Lower leg skin (tissue), 3 donors: Measurements from ENCODE around the gene DDI2.

ENCODE experiments used
- POLR2A ChIP-seq, 2 donors: fragments of 450-650 bp; IDR thresholded peaks; one replicate each; pipeline ENCODE4 v1.6.1; 2016 to 2017; ENCODE audit warnings: antibody characterized with exemption in 2 of 2, mild to moderate bottlenecking in 1 of 2, moderate library complexity in 1 of 2
- TF ChIP-seq, protein P1 (sequence below), 3 donors: fragments of 450-650 bp; IDR thresholded peaks; one replicate each; pipeline ENCODE4 v1.5.1; 2016; ENCODE audit warnings: antibody characterized with exemption in 3 of 3, mild to moderate bottlenecking in 3 of 3, moderate library complexity in 2 of 3

DNA sequence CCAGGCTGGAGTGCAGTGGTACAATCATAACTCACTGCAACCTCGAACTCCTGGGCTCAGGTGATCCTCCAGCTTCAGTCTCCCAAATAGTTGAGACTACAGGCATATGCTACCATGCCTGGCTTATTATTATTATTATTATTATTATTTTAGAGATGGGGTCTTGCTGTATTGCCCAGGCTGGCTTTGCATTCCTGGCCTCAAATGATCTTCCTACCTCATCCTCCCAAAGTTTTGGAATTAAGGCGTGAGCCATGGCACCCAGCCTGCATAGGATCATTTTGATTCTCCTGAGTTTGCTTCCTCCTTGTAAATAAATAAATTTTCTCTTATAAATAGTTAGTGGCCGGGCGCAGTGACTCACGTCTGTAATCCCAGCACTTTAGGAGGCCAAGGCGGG is 6.2 kb downstream of the DDI2 start:
- TF ChIP-seq, protein P1, sequence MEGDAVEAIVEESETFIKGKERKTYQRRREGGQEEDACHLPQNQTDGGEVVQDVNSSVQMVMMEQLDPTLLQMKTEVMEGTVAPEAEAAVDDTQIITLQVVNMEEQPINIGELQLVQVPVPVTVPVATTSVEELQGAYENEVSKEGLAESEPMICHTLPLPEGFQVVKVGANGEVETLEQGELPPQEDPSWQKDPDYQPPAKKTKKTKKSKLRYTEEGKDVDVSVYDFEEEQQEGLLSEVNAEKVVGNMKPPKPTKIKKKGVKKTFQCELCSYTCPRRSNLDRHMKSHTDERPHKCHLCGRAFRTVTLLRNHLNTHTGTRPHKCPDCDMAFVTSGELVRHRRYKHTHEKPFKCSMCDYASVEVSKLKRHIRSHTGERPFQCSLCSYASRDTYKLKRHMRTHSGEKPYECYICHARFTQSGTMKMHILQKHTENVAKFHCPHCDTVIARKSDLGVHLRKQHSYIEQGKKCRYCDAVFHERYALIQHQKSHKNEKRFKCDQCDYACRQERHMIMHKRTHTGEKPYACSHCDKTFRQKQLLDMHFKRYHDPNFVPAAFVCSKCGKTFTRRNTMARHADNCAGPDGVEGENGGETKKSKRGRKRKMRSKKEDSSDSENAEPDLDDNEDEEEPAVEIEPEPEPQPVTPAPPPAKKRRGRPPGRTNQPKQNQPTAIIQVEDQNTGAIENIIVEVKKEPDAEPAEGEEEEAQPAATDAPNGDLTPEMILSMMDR (IDR thresholded peaks at IDR 0.05): no peak
- no peak for TF ChIP-seq POLR2A (IDR thresholded peaks at IDR 0.05)
